Measurements from ENCODE around the gene HOXD12.
A peak's percentile ranks its signal among the peaks of the same experiment; 100 is the strongest.

Gene HOXD12

GRCh38 chr2:176074919-176075425 is 24.6 kb upstream of the HOXD12 start:
- no peak overlapping the region for H3K4me3 ChIP-seq (ENCODE audit: low read depth, low read length)
- H3K79me2 ChIP-seq (ENCODE audit: control insufficient read depth, insufficient read depth, low read length, unreplicated experiment) = no peaks in the 10 kb centered on the region
- peaks cover 100% of the 10 kb centered on the region for H3K27me3 ChIP-seq (ENCODE audit: insufficient read depth, low read length)
- no peak overlapping the region for H2AFZ ChIP-seq (ENCODE audit: low read length, unreplicated experiment)
- no peak overlapping the region for H3K27ac ChIP-seq (ENCODE audit: low read depth, low read length)
- H3K36me3 ChIP-seq (ENCODE audit: insufficient read depth, low read length) = no peaks in the 10 kb centered on the region
- no peaks in the 10 kb centered on the region for H3K4me1 ChIP-seq (ENCODE audit: control insufficient read depth, insufficient read depth, low read length, unreplicated experiment)

DNA sequence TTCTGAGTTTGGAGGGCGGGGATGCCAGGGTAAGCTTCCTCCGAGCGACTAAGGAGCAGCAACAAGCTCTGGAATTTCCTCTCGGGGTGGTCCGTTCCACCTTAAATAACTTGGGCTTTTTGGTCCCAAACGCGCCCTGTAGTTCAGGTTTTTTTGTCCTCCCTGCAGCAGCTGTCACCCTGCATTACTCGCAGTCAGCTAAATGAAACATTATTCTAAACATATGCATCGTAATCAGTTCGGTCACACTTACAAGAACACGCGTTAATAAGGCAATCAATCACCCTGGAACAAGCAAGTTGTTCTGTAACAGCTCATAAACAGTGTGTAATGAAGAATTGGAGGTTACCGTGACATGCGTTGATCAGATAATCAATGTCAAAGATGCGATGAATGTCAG is 24.1 kb upstream of the HOXD12 start:
- no peak overlapping the region for H3K4me3 ChIP-seq (ENCODE audit: low read depth, low read length)
- no peaks in the 10 kb centered on the region for H3K36me3 ChIP-seq (ENCODE audit: insufficient read depth, low read length)
- H3K27ac ChIP-seq (ENCODE audit: low read depth, low read length) = no peak overlapping the region
- peaks cover 97% of the 10 kb centered on the region for H3K27me3 ChIP-seq (ENCODE audit: insufficient read depth, low read length)
- H3K79me2 ChIP-seq (ENCODE audit: control insufficient read depth, insufficient read depth, low read length, unreplicated experiment) = no peaks in the 10 kb centered on the region
- H2AFZ ChIP-seq (ENCODE audit: low read length, unreplicated experiment) = no peak overlapping the region
- H3K4me1 ChIP-seq (ENCODE audit: control insufficient read depth, insufficient read depth, low read length, unreplicated experiment) = no peaks in the 10 kb centered on the region

DNA sequence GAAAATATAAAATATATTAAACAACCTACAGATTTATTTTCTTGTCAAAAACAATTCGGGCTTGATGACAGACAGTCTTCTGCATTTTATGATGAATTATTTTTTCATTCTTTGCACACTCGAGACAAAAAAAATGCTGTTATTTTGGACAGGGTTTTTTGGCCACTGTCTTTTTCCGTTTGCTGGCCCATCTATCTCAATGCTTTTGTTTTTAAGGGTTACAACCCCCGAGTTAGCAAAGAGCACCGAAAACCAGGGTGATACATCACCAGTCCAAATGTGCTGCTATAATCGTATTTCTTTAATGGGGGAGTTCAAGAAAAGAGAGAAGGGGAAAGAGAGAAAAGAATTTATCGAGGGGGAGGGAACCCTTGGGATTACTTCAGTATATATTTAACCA is 23.5 kb upstream of the HOXD12 start:
- no peaks in the 10 kb centered on the region for H3K4me1 ChIP-seq (ENCODE audit: control insufficient read depth, insufficient read depth, low read length, unreplicated experiment)
- no peak overlapping the region for H2AFZ ChIP-seq (ENCODE audit: low read length, unreplicated experiment)
- peaks cover 97% of the 10 kb centered on the region for H3K27me3 ChIP-seq (ENCODE audit: insufficient read depth, low read length)
- no peaks in the 10 kb centered on the region for H3K36me3 ChIP-seq (ENCODE audit: insufficient read depth, low read length)
- H3K79me2 ChIP-seq (ENCODE audit: control insufficient read depth, insufficient read depth, low read length, unreplicated experiment) = no peaks in the 10 kb centered on the region
- H3K27ac ChIP-seq (ENCODE audit: low read depth, low read length) = no peak overlapping the region
- H3K4me3 ChIP-seq (ENCODE audit: low read depth, low read length) = no peak overlapping the region

- no peak overlapping the region for H3K27ac ChIP-seq (ENCODE audit: low read depth, low read length)
- no peak overlapping the region for H3K4me3 ChIP-seq (ENCODE audit: low read depth, low read length)
- H3K79me2 ChIP-seq (ENCODE audit: control insufficient read depth, insufficient read depth, low read length, unreplicated experiment) = no peaks in the 10 kb centered on the region
- H3K27me3 ChIP-seq (ENCODE audit: insufficient read depth, low read length) = peaks cover 97% of the 10 kb centered on the region
- H3K4me1 ChIP-seq (ENCODE audit: control insufficient read depth, insufficient read depth, low read length, unreplicated experiment) = no peaks in the 10 kb centered on the region
- H2AFZ ChIP-seq (ENCODE audit: low read length, unreplicated experiment) = no peak overlapping the region
- no peaks in the 10 kb centered on the region for H3K36me3 ChIP-seq (ENCODE audit: insufficient read depth, low read length)
Measured at GRCh38 chr2:176076796-176077195, 22.8 kb upstream of the HOXD12 start.

DNA sequence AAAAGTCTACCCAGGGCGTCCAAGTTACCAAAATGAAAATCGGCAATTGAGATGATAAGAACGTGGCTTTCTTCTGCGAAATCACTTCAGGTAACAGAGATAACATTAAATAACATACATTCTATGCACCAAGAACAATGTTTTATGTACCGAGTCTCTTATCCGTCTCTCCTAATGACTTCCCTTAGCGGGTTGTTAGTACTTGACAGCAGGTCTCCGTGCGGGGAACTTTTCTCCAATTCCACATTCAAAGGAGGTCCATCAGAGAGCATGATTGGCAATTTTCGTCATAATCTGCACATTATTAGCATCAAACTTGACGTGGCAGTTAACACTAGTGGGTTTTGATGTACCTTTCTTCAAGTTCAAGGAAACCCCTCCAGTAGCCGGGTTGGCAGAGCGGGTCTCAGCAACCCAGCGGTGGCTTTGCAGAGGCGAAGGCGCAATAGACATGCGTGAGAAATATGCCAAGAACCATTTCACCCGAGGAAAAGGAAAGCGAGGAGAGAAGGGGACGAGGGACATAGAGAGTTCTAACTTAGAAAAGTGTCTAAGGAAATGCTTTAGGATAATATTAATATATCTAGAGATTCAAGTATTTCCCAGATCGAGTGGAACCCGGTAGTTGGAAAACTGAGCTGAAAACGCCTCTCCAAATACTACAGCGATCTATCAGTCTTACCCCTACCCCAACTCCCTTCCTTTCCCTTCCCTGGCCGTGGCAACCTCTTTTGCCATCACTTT is 20.9 kb upstream of the HOXD12 start:
- no peak overlapping the region for H3K27ac ChIP-seq (ENCODE audit: low read depth, low read length)
- H2AFZ ChIP-seq (ENCODE audit: low read length, unreplicated experiment) = no peak overlapping the region
- no peaks in the 10 kb centered on the region for H3K36me3 ChIP-seq (ENCODE audit: insufficient read depth, low read length)
- H3K4me3 ChIP-seq (ENCODE audit: low read depth, low read length) = peak overlapping the region; percentile 37; the same call in 1 of the 2 replicates
- H3K4me1 ChIP-seq (ENCODE audit: control insufficient read depth, insufficient read depth, low read length, unreplicated experiment) = no peaks in the 10 kb centered on the region
- no peaks in the 10 kb centered on the region for H3K79me2 ChIP-seq (ENCODE audit: control insufficient read depth, insufficient read depth, low read length, unreplicated experiment)
- peaks cover 97% of the 10 kb centered on the region for H3K27me3 ChIP-seq (ENCODE audit: insufficient read depth, low read length)

- Histone ChIP-seq H3K4me3 (ENCODE audit: low read depth, low read length) (peak overlapping the region; percentile 37; the same call in 1 of the 2 replicates), H3K4me1 (ENCODE audit: control insufficient read depth, insufficient read depth, low read length, unreplicated experiment) (no peaks in the 10 kb centered on the region), H2AFZ (ENCODE audit: low read length, unreplicated experiment) (no peak overlapping the region), H3K27me3 (ENCODE audit: insufficient read depth, low read length) (peaks cover 97% of the 10 kb centered on the region), H3K36me3 (ENCODE audit: insufficient read depth, low read length) (no peaks in the 10 kb centered on the region), H3K79me2 (ENCODE audit: control insufficient read depth, insufficient read depth, low read length, unreplicated experiment) (no peaks in the 10 kb centered on the region), H3K27ac (ENCODE audit: low read depth, low read length) (no peak overlapping the region)
Measured at GRCh38 chr2:176079285-176079830, 20.2 kb upstream of the HOXD12 start.

GRCh38 chr2:176079831-176080539 is 19.6 kb upstream of the HOXD12 start:
- Histone ChIP-seq H3K4me3 (ENCODE audit: low read depth, low read length) (peak overlapping the region; percentile 51), H2AFZ (ENCODE audit: low read length, unreplicated experiment) (no peak overlapping the region), H3K27ac (ENCODE audit: low read depth, low read length) (no peak overlapping the region), H3K36me3 (ENCODE audit: insufficient read depth, low read length) (no peaks in the 10 kb centered on the region), H3K4me1 (ENCODE audit: control insufficient read depth, insufficient read depth, low read length, unreplicated experiment) (no peaks in the 10 kb centered on the region), H3K79me2 (ENCODE audit: control insufficient read depth, insufficient read depth, low read length, unreplicated experiment) (no peaks in the 10 kb centered on the region), H3K27me3 (ENCODE audit: insufficient read depth, low read length) (peaks cover 97% of the 10 kb centered on the region)

DNA sequence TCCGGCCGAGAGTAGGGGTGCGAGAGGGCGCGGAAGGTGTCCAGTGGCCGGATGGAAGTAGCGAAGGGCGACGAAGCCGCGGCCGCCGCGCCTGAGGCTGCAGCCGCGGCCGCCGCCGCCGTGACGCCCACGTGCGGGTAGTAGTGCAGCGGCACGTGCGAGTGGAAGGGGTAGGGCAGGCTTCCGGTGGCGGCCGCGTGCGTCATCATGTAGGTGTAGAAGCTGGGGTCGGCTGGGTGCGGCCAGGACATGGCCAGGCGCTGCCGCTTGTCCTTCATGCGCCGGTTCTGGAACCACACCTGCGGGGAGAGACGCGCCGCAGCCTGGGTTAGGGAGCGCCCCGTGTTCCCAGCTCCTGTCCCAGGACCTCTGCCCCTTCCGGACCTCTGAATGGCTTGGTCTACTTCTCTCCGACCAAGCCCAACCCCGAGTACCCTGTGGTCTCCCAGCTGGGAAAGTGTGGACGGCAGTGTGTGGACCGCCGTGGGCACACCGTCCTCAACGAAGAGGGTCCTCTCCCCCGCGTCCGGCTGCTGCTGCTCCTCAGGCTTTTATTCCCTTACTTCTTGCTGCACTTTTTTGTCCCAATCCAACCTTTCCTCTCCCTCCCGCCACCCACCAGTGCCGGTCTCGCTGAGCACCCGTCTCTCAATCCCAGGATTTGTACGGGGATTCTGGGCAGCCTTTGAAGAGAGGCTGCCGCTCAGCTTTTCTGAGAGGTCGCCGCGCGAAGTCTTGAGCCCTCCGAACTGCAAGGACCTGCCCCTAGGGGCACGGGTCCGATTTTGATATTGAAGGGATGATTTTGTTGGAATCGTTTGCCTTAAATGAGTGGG is 18.8 kb upstream of the HOXD12 start:
- Histone ChIP-seq H3K36me3 (ENCODE audit: insufficient read depth, low read length) (no peaks in the 10 kb centered on the region), H3K4me3 (ENCODE audit: low read depth, low read length) (peak overlapping the region; percentile 51), H2AFZ (ENCODE audit: low read length, unreplicated experiment) (no peak overlapping the region), H3K4me1 (ENCODE audit: control insufficient read depth, insufficient read depth, low read length, unreplicated experiment) (no peaks in the 10 kb centered on the region), H3K79me2 (ENCODE audit: control insufficient read depth, insufficient read depth, low read length, unreplicated experiment) (no peaks in the 10 kb centered on the region), H3K27ac (ENCODE audit: low read depth, low read length) (no peak overlapping the region), H3K27me3 (ENCODE audit: insufficient read depth, low read length) (peaks cover 97% of the 10 kb centered on the region)

- Histone ChIP-seq H3K4me3 (ENCODE audit: low read depth, low read length) (no peak overlapping the region), H3K4me1 (ENCODE audit: control insufficient read depth, insufficient read depth, low read length, unreplicated experiment) (no peaks in the 10 kb centered on the region), H3K36me3 (ENCODE audit: insufficient read depth, low read length) (no peaks in the 10 kb centered on the region), H3K27me3 (ENCODE audit: insufficient read depth, low read length) (peaks cover 97% of the 10 kb centered on the region), H3K27ac (ENCODE audit: low read depth, low read length) (no peak overlapping the region), H3K79me2 (ENCODE audit: control insufficient read depth, insufficient read depth, low read length, unreplicated experiment) (no peaks in the 10 kb centered on the region), H2AFZ (ENCODE audit: low read length, unreplicated experiment) (no peak overlapping the region)
Measured at GRCh38 chr2:176081376-176081836, 18.2 kb upstream of the HOXD12 start.

DNA sequence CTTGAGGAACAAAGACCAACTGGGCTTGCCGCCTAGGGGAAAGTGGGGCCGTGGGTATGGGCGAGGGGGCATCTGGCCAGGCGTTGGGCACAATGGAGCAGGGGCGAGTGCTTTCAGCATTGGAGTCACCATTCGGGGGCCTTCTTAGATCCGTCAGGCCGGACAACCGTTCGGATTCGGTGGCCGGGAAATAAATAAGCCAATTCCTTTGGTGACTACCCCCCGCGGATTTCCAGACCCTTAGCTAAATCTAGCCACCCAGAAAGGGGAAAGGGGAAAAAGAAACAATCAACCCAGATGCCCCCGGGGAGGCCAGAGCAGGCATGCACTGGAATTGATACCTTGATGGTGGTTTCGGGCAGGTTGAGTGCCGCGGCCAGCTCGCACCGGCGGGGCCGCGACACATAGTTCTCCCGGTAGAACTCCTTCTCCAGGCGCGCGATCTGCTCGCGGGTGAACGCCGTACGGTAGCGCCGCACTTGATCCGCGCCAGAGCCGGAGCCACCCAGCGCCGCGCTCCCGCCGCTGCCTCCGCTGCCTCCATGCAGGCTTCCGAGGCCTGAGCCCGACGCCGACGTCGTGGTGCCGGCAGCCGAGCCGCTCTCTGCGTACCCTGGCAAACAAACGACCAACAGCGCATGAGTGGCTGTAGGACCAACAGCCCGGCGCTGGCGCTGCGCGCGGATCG is 17.6 kb upstream of the HOXD12 start:
- no peak overlapping the region for H3K27ac ChIP-seq (ENCODE audit: low read depth, low read length)
- H3K4me1 ChIP-seq (ENCODE audit: control insufficient read depth, insufficient read depth, low read length, unreplicated experiment) = no peaks in the 10 kb centered on the region
- no peaks in the 10 kb centered on the region for H3K79me2 ChIP-seq (ENCODE audit: control insufficient read depth, insufficient read depth, low read length, unreplicated experiment)
- H3K36me3 ChIP-seq (ENCODE audit: insufficient read depth, low read length) = no peaks in the 10 kb centered on the region
- peaks cover 97% of the 10 kb centered on the region for H3K27me3 ChIP-seq (ENCODE audit: insufficient read depth, low read length)
- H2AFZ ChIP-seq (ENCODE audit: low read length, unreplicated experiment) = no peak overlapping the region
- no peak overlapping the region for H3K4me3 ChIP-seq (ENCODE audit: low read depth, low read length)
